Peyer's patch (tissue), 4 donors: Measurements from ENCODE around the gene CHN2.

Source experiments
- POLR2A ChIP-seq, 2 donors: fragments of 450-650 bp; IDR thresholded peaks; one replicate each; pipeline ENCODE4 v1.5.1; 2017; ENCODE audit warnings: antibody characterized with exemption in 2 of 2, mild to moderate bottlenecking in 2 of 2, moderate library complexity in 2 of 2
- TF ChIP-seq, protein P1 (sequence below), 6 experiments: fragments of 450-650 bp in 4 of 6; fragments of 200-600 bp in 2 of 6; sonication (generic) in 1 of 6; IDR thresholded peaks; one replicate each; pipeline ENCODE4 v1.5.1; 2017 to 2019; ENCODE audit warnings: antibody characterized with exemption in 6 of 6, mild to moderate bottlenecking in 3 of 6, moderate library complexity in 1 of 6

- TF ChIP-seq, protein P1, sequence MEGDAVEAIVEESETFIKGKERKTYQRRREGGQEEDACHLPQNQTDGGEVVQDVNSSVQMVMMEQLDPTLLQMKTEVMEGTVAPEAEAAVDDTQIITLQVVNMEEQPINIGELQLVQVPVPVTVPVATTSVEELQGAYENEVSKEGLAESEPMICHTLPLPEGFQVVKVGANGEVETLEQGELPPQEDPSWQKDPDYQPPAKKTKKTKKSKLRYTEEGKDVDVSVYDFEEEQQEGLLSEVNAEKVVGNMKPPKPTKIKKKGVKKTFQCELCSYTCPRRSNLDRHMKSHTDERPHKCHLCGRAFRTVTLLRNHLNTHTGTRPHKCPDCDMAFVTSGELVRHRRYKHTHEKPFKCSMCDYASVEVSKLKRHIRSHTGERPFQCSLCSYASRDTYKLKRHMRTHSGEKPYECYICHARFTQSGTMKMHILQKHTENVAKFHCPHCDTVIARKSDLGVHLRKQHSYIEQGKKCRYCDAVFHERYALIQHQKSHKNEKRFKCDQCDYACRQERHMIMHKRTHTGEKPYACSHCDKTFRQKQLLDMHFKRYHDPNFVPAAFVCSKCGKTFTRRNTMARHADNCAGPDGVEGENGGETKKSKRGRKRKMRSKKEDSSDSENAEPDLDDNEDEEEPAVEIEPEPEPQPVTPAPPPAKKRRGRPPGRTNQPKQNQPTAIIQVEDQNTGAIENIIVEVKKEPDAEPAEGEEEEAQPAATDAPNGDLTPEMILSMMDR (IDR thresholded peaks at IDR 0.05) = no peak
- no peak for TF ChIP-seq POLR2A (IDR thresholded peaks at IDR 0.05)
Measured at GRCh38 chr7:29421010-29421956, 226.7 kb downstream of the CHN2 start.
